Kidney epithelial cell (primary cell): ENCODE measurements around the gene CDC34. TPM values are rescaled to one million over a fixed set of nuclear protein-coding genes. Genes with fewer than 3 reads are reported as not detected.

Experiments used
- DNase-seq: peaks from one replicate; pipeline ENCODE4 v3.0.0-alpha.2; 2010; ENCODE audit warnings: low read depth
- H3K27me3 ChIP-seq: 2 replicates; pipeline ENCODE4 v1.6.0; 2011; ENCODE audit warnings: low read length; ENCODE audit not compliant: control insufficient read depth, insufficient read depth
- H3K36me3 ChIP-seq: 2 replicates; pipeline ENCODE4 v1.5.1; 2011; ENCODE audit warnings: low read length; ENCODE audit not compliant: control insufficient read depth, insufficient read depth
- H3K4me3 ChIP-seq: 2 replicates; pipeline ENCODE4 v1.5.1; 2011; ENCODE audit warnings: low read depth, mild to moderate bottlenecking, control low read depth, low read length
- total RNA-seq: library from RNA; depleted of rRNA; stranded (reverse); fragments of >200 nt; gene quantifications from 2 replicates; pipeline ENCODE4 v1.2.3, GENCODE V29; 2015
- TF ChIP-seq, protein P1 (sequence below): IDR thresholded peaks from 2 replicates; pipeline ENCODE4 v1.5.1; 2011; ENCODE audit warnings: mild to moderate bottlenecking, moderate library complexity, low read length, control low read depth, inconsistent platforms; ENCODE audit not compliant: insufficient read depth, poor library complexity, severe bottlenecking

CDC34 gene
- total RNA-seq, 1 donor from 2014 or later: 194 TPM

DNA sequence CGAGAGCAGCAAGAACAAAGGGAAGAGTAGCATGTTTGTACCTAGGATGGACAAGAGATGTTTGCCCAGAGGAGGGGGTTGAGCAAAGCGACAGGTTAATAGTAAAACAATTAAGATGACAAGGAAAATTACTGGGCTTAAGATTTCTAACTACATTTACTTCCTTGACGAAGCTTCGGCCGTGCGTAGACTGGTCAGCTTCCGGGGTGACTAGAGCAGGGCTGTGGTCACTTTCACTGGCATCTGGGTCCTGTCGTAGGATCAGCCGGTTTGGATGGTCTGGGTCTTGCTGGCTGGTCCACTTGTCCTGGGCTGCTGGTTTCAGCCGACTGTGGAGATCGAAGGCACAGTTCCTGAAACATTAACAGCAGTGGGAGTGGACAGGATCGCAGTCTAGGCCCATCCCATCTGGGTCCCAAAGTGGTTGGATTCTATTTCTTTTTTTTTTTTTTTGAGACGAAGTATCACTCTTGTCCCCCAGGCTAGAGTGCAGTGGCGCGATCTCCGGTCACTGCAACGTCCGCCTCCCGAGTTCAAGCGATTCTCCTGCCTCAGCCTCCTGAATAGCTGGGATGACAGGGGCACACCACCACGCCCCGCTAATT lies 35.8 kb downstream of the CDC34 start:
- TF ChIP-seq, protein P1, sequence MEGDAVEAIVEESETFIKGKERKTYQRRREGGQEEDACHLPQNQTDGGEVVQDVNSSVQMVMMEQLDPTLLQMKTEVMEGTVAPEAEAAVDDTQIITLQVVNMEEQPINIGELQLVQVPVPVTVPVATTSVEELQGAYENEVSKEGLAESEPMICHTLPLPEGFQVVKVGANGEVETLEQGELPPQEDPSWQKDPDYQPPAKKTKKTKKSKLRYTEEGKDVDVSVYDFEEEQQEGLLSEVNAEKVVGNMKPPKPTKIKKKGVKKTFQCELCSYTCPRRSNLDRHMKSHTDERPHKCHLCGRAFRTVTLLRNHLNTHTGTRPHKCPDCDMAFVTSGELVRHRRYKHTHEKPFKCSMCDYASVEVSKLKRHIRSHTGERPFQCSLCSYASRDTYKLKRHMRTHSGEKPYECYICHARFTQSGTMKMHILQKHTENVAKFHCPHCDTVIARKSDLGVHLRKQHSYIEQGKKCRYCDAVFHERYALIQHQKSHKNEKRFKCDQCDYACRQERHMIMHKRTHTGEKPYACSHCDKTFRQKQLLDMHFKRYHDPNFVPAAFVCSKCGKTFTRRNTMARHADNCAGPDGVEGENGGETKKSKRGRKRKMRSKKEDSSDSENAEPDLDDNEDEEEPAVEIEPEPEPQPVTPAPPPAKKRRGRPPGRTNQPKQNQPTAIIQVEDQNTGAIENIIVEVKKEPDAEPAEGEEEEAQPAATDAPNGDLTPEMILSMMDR: no peak
- Histone ChIP-seq H3K4me3 (no peak overlapping the region), H3K36me3 (no peaks in the 10 kb centered on the region), H3K27me3 (no peaks in the 10 kb centered on the region)
- DNase-seq: no peak

- Histone ChIP-seq H3K27me3 (no peaks in the 10 kb centered on the region), H3K4me3 (no peak overlapping the region), H3K36me3 (no peaks in the 10 kb centered on the region)
- DNase-seq: no peak
- TF ChIP-seq, protein P1: no peak
Measured at GRCh38 chr19:570251-570686, 38.7 kb downstream of the CDC34 start.

GRCh38 chr19:570937-571565 lies 39.5 kb downstream of the CDC34 start:
- H3K27me3 ChIP-seq: no peaks in the 10 kb centered on the region
- peak overlapping the region; percentile 56 for H3K4me3 ChIP-seq
- H3K36me3 ChIP-seq: no peaks in the 10 kb centered on the region
- TF ChIP-seq, protein P1: no peak
- DNase-seq: no peak

GRCh38 chr19:571566-571974 lies 40.0 kb downstream of the CDC34 start:
- Histone ChIP-seq H3K4me3 (peak overlapping the region; percentile 56), H3K36me3 (no peaks in the 10 kb centered on the region), H3K27me3 (no peaks in the 10 kb centered on the region)
- no peak for DNase-seq
- TF ChIP-seq, protein P1: no peak

GRCh38 chr19:572140-572742 lies 40.7 kb downstream of the CDC34 start, which contains the start of gene BSG:
Gene BSG (plus strand): TSS chr19:572596. CDS start chr19:572635, 39 bp downstream.
- peak; percentile 80 for DNase-seq

More at GRCh38 chr19:572140-572742, 40.7 kb downstream of the CDC34 start, which contains the start of gene BSG:
- peak within 1 kb of the TSS; percentile 83 for H3K4me3 ChIP-seq
- TF ChIP-seq, protein P1: no peak
- H3K27me3 ChIP-seq: no peaks in the 10 kb centered on the region
- H3K36me3 ChIP-seq: peaks cover 1% of the 10 kb centered on the region
